ENCODE data around the gene EFCAB9.
"Not testable (repeated sequence)": the region's sequence is repeated elsewhere in the genome, so short reads cannot be mapped to it uniquely, and the experiment has no call there.

The EFCAB9 gene

GRCh38 chr5:172188893-172189692 is 4.9 kb upstream of the EFCAB9 start:
- DNase-seq (ENCODE audit: low read depth), result no peak

- DNase-seq (ENCODE audit: low read depth), result no peak
Measured at GRCh38 chr5:172189693-172190296, 4.2 kb upstream of the EFCAB9 start.

GRCh38 chr5:172194985-172195774 is 1.2 kb downstream of the EFCAB9 start:
- DNase-seq (ENCODE audit: low read depth), result no peak

GRCh38 chr5:172197775-172198174 is 3.8 kb downstream of the EFCAB9 start:
- not testable (repeated sequence) for DNase-seq (ENCODE audit: low read depth)

GRCh38 chr5:172199446-172199845 is 5.5 kb downstream of the EFCAB9 start:
- no peak for DNase-seq (ENCODE audit: low read depth)

- no peak for DNase-seq (ENCODE audit: low read depth)
Measured at GRCh38 chr5:172200476-172200875, 6.5 kb downstream of the EFCAB9 start.

- not testable (repeated sequence) for DNase-seq (ENCODE audit: low read depth)
Measured at GRCh38 chr5:172205984-172206383, 12.0 kb downstream of the EFCAB9 start.

GRCh38 chr5:172207511-172207910 is 13.5 kb downstream of the EFCAB9 start:
- no peak for DNase-seq (ENCODE audit: low read depth)

GRCh38 chr5:172209714-172210113 is 15.7 kb downstream of the EFCAB9 start:
- DNase-seq (ENCODE audit: low read depth), result no peak

- DNase-seq (ENCODE audit: low read depth), result no peak
Measured at GRCh38 chr5:172211676-172212075, 17.7 kb downstream of the EFCAB9 start.

GRCh38 chr5:172213126-172213525 is 19.2 kb downstream of the EFCAB9 start:
- no peak for DNase-seq (ENCODE audit: low read depth)

GRCh38 chr5:172216345-172216744 is 22.4 kb downstream of the EFCAB9 start:
- no peak for DNase-seq (ENCODE audit: low read depth)

GRCh38 chr5:172219296-172219695 is 25.3 kb downstream of the EFCAB9 start:
- no peak for DNase-seq (ENCODE audit: low read depth)

- no peak for DNase-seq (ENCODE audit: low read depth)
Measured at GRCh38 chr5:172223901-172224873, 30.2 kb downstream of the EFCAB9 start.

GRCh38 chr5:172224996-172225395 is 31.0 kb downstream of the EFCAB9 start:
- DNase-seq (ENCODE audit: low read depth), result no peak

- DNase-seq (ENCODE audit: low read depth), result no peak
Measured at GRCh38 chr5:172229904-172230303, 35.9 kb downstream of the EFCAB9 start.

GRCh38 chr5:172234031-172234430 is 40.1 kb downstream of the EFCAB9 start:
- DNase-seq (ENCODE audit: low read depth), result no peak

- DNase-seq (ENCODE audit: low read depth), result no peak
Measured at GRCh38 chr5:172235132-172235780, 41.3 kb downstream of the EFCAB9 start.

- DNase-seq (ENCODE audit: low read depth), result no peak
Measured at GRCh38 chr5:172235827-172236736, 42.1 kb downstream of the EFCAB9 start.

GRCh38 chr5:172238334-172238733 is 44.4 kb downstream of the EFCAB9 start:
- no peak for DNase-seq (ENCODE audit: low read depth)

Measured in stimulated activated CD8-positive, alpha-beta memory T cell treated with anti-CD3 and anti-CD28 coated beads, Interleukin-12 subunit alpha, Interleukin-12 subunit beta, amount 100 ng/mL, for 1 hour (primary cell).